Ishikawa (cell line): ENCODE data around the gene LETM1.

Experiments
- CEBPB ChIP-seq: IDR thresholded peaks from 2 replicates; pipeline ENCODE4 v1.6.1; 2012
- CREB1 ChIP-seq: IDR thresholded peaks from 2 replicates; pipeline ENCODE4 v1.6.1; 2012; ENCODE audit warnings: low read depth
- EGR1 ChIP-seq: IDR thresholded peaks from 2 replicates; pipeline ENCODE4 v1.6.1; 2012
- EP300 ChIP-seq: IDR thresholded peaks from 2 replicates; pipeline ENCODE4 v1.6.1; 2012; ENCODE audit warnings: borderline replicate concordance
- FOXM1 ChIP-seq: IDR thresholded peaks from 2 replicates; pipeline ENCODE4 v1.6.1; 2012; ENCODE audit warnings: low read depth, borderline replicate concordance
- MAX ChIP-seq: IDR thresholded peaks from 2 replicates; pipeline ENCODE4 v1.6.1; 2012
- NFIC ChIP-seq: IDR thresholded peaks from 2 replicates; pipeline ENCODE4 v1.6.1; 2012
- RAD21 ChIP-seq: IDR thresholded peaks from 2 replicates; pipeline ENCODE4 v1.6.1; 2012; ENCODE audit warnings: low read depth
- REST ChIP-seq: IDR thresholded peaks from 2 replicates; pipeline ENCODE4 v1.6.1; 2012; ENCODE audit warnings: low read depth, mild to moderate bottlenecking
- TAF1 ChIP-seq: IDR thresholded peaks from 2 replicates; pipeline ENCODE4 v1.6.1; 2012; ENCODE audit warnings: low read depth, mild to moderate bottlenecking
- TCF12 ChIP-seq: IDR thresholded peaks from 2 replicates; pipeline ENCODE4 v1.6.1; 2012; ENCODE audit warnings: low read depth
- TEAD4 ChIP-seq: IDR thresholded peaks from 2 replicates; pipeline ENCODE4 v1.6.1; 2012
- USF1 ChIP-seq: IDR thresholded peaks from 2 replicates; pipeline ENCODE4 v1.6.1; 2012
- YY1 ChIP-seq: IDR thresholded peaks from 2 replicates; pipeline ENCODE4 v1.6.1; 2012; ENCODE audit warnings: low read depth
- ZBTB7A ChIP-seq: IDR thresholded peaks from 2 replicates; pipeline ENCODE4 v1.6.1; 2012; ENCODE audit warnings: low read depth

The LETM1 gene

GRCh38 chr4:1873776-1874175 is 17.8 kb upstream of the LETM1 start:
- TF ChIP-seq EGR1, result no peak
- TF ChIP-seq TEAD4, result no peak
- no peak for TF ChIP-seq ZBTB7A
- TF ChIP-seq CREB1, result no peak
- TF ChIP-seq MAX, result no peak
- TF ChIP-seq EP300, result no peak
- no peak for TF ChIP-seq TAF1
- TF ChIP-seq TCF12, result no peak
- no peak for TF ChIP-seq YY1
- no peak for TF ChIP-seq REST
- TF ChIP-seq FOXM1, result no peak
- no peak for TF ChIP-seq NFIC
- TF ChIP-seq USF1, result no peak
- TF ChIP-seq RAD21, result no peak
- TF ChIP-seq CEBPB, result no peak

GRCh38 chr4:1873291-1873690 is 17.3 kb upstream of the LETM1 start:
- no peak for TF ChIP-seq TEAD4
- no peak for TF ChIP-seq CREB1
- TF ChIP-seq REST, result no peak
- TF ChIP-seq TAF1, result no peak
- no peak for TF ChIP-seq MAX
- no peak for TF ChIP-seq FOXM1
- no peak for TF ChIP-seq CEBPB
- no peak for TF ChIP-seq YY1
- TF ChIP-seq TCF12, result no peak
- TF ChIP-seq EP300, result no peak
- TF ChIP-seq RAD21, result no peak
- no peak for TF ChIP-seq EGR1
- no peak for TF ChIP-seq USF1
- TF ChIP-seq NFIC, result no peak
- no peak for TF ChIP-seq ZBTB7A

GRCh38 chr4:1872870-1873269 is 16.9 kb upstream of the LETM1 start:
- no peak for TF ChIP-seq FOXM1
- no peak for TF ChIP-seq ZBTB7A
- TF ChIP-seq TAF1, result no peak
- no peak for TF ChIP-seq EP300
- TF ChIP-seq EGR1, result no peak
- no peak for TF ChIP-seq MAX
- no peak for TF ChIP-seq RAD21
- no peak for TF ChIP-seq CREB1
- TF ChIP-seq YY1, result no peak
- TF ChIP-seq TEAD4, result no peak
- TF ChIP-seq TCF12, result no peak

GRCh38 chr4:1871471-1872021 is 15.6 kb upstream of the LETM1 start:
- TF ChIP-seq YY1 (0 out of 2 replicates have a peak, but pooled peaks have one; percentile 6), ZBTB7A (no peak)

GRCh38 chr4:1870578-1871443 is 14.9 kb upstream of the LETM1 start, which contains the start of gene NSD2:
NSD2 (plus strand) TSS chr4:1871393; CDS start chr4:1900655, 29,262 bp downstream.
- TF ChIP-seq ZBTB7A, result peak; percentile 46
- no peak; the same call in 1 of the 2 replicates for TF ChIP-seq TCF12
- no peak; the same call in 1 of the 2 replicates for TF ChIP-seq TEAD4
- TF ChIP-seq TAF1, result peak; percentile 46; the same call in 1 of the 2 replicates
- TF ChIP-seq MAX, result peak; percentile 97
